Activated CD4-positive, alpha-beta T cell treated with anti-CD3 and anti-CD28 coated beads, Interleukin-2, amount 10 ng/mL, durations not matched to agents 24 days and 14 days (primary cell): Measurements from ENCODE around the gene CTCFL. TPM values are rescaled to one million over a fixed set of nuclear protein-coding genes. Genes with fewer than 3 reads are reported as not detected.

Experiments
- DNase-seq: peaks from one replicate; pipeline ENCODE4 v3.0.0; 2022
- H3K27ac Mint-ChIP-seq: one replicate; pipeline ENCODE4 v1.8.0; 2022; ENCODE audit warnings: mild to moderate bottlenecking, mixed read lengths
- H3K27me3 Mint-ChIP-seq: one replicate; pipeline ENCODE4 v1.8.0; 2022; ENCODE audit warnings: mixed read lengths
- H3K36me3 Mint-ChIP-seq: one replicate; pipeline ENCODE4 v1.8.0; 2022; ENCODE audit warnings: low read depth, mild to moderate bottlenecking, mixed read lengths
- H3K4me1 Mint-ChIP-seq: one replicate; pipeline ENCODE4 v1.8.0; 2021; ENCODE audit warnings: mixed read lengths
- H3K4me3 Mint-ChIP-seq: one replicate; pipeline ENCODE4 v1.8.0; 2022; ENCODE audit warnings: mild to moderate bottlenecking, moderate library complexity, mixed read lengths
- H3K9me3 Mint-ChIP-seq: one replicate; pipeline ENCODE4 v1.8.0; 2021; ENCODE audit warnings: mixed read lengths
- intact Hi-C: fragments of 100-400 bp; cut with micrococcal nuclease; formaldehyde crosslinking; loops from one replicate; pipeline ENCODE4 v1.15.1; 2023
- total RNA-seq: library from RNA; stranded (reverse); gene quantifications from 2 replicates; pipeline ENCODE4 v1.2.3, GENCODE V29; 2022

CTCFL gene
- total RNA-seq, 1 donor from 2014 or later = not detected

GRCh38 chr20:57470666-57471495 is 54.1 kb downstream of the CTCFL start:
- Mint-ChIP-seq H3K4me1 (peaks cover 5% of the 10 kb centered on the region), H3K27ac (no peak overlapping the region), H3K27me3 (no peaks in the 10 kb centered on the region), H3K4me3 (no peak overlapping the region), H3K36me3 (no peaks in the 10 kb centered on the region), H3K9me3 (no peaks in the 10 kb centered on the region)
- intact Hi-C loops = no loop called here
- DNase-seq = no peak

GRCh38 chr20:57470212-57470522 is 54.8 kb downstream of the CTCFL start:
- H3K27ac Mint-ChIP-seq = no peak overlapping the region
- H3K4me1 Mint-ChIP-seq = peaks cover 5% of the 10 kb centered on the region
- no peak for DNase-seq
- no peak overlapping the region for H3K4me3 Mint-ChIP-seq
- no peaks in the 10 kb centered on the region for H3K27me3 Mint-ChIP-seq
- no peaks in the 10 kb centered on the region for H3K9me3 Mint-ChIP-seq
- no peaks in the 10 kb centered on the region for H3K36me3 Mint-ChIP-seq
- intact Hi-C loops = no loop called here

- H3K27ac Mint-ChIP-seq = no peak overlapping the region
- H3K9me3 Mint-ChIP-seq = no peaks in the 10 kb centered on the region
- H3K36me3 Mint-ChIP-seq = no peaks in the 10 kb centered on the region
- intact Hi-C loops = no loop called here
- H3K27me3 Mint-ChIP-seq = no peaks in the 10 kb centered on the region
- DNase-seq = no peak
- H3K4me1 Mint-ChIP-seq = peaks cover 5% of the 10 kb centered on the region
- H3K4me3 Mint-ChIP-seq = no peak overlapping the region
Observed at GRCh38 chr20:57469418-57470211, 55.3 kb downstream of the CTCFL start.

GRCh38 chr20:57468523-57469417 is 56.2 kb downstream of the CTCFL start:
- intact Hi-C loops = no loop called here

GRCh38 chr20:57467742-57468141 is 57.2 kb downstream of the CTCFL start:
- H3K36me3 Mint-ChIP-seq = no peaks in the 10 kb centered on the region
- DNase-seq = no peak
- no peaks in the 10 kb centered on the region for H3K9me3 Mint-ChIP-seq
- intact Hi-C loops = no loop called here
- no peaks in the 10 kb centered on the region for H3K4me1 Mint-ChIP-seq
- H3K27me3 Mint-ChIP-seq = no peaks in the 10 kb centered on the region
- H3K4me3 Mint-ChIP-seq = no peak overlapping the region
- H3K27ac Mint-ChIP-seq = no peak overlapping the region

More at GRCh38 chr20:57468523-57469417, 56.2 kb downstream of the CTCFL start:
- H3K9me3 Mint-ChIP-seq = no peaks in the 10 kb centered on the region
- no peak overlapping the region for H3K27ac Mint-ChIP-seq
- H3K36me3 Mint-ChIP-seq = no peaks in the 10 kb centered on the region
- no peaks in the 10 kb centered on the region for H3K27me3 Mint-ChIP-seq
- H3K4me1 Mint-ChIP-seq = peaks cover 5% of the 10 kb centered on the region
- H3K4me3 Mint-ChIP-seq = no peak overlapping the region
- DNase-seq = no peak

GRCh38 chr20:57465943-57466342 is 59.0 kb downstream of the CTCFL start:
- no peaks in the 10 kb centered on the region for H3K9me3 Mint-ChIP-seq
- H3K27me3 Mint-ChIP-seq = no peaks in the 10 kb centered on the region
- no peak for DNase-seq
- no peak overlapping the region for H3K4me3 Mint-ChIP-seq
- H3K27ac Mint-ChIP-seq = no peak overlapping the region
- H3K4me1 Mint-ChIP-seq = no peaks in the 10 kb centered on the region
- intact Hi-C loops = no loop called here
- no peaks in the 10 kb centered on the region for H3K36me3 Mint-ChIP-seq

GRCh38 chr20:57465486-57465885 is 59.5 kb downstream of the CTCFL start:
- Mint-ChIP-seq H3K27me3 (no peaks in the 10 kb centered on the region), H3K9me3 (no peaks in the 10 kb centered on the region), H3K4me3 (no peak overlapping the region), H3K4me1 (no peaks in the 10 kb centered on the region), H3K27ac (no peak overlapping the region), H3K36me3 (no peaks in the 10 kb centered on the region)
- DNase-seq = no peak
- intact Hi-C loops = no loop called here

GRCh38 chr20:57464642-57465211 is 60.2 kb downstream of the CTCFL start:
- intact Hi-C loops = no loop called here
- Mint-ChIP-seq H3K27ac (no peak overlapping the region), H3K36me3 (no peaks in the 10 kb centered on the region), H3K4me3 (no peak overlapping the region), H3K27me3 (no peaks in the 10 kb centered on the region), H3K9me3 (no peaks in the 10 kb centered on the region), H3K4me1 (no peaks in the 10 kb centered on the region)
- DNase-seq = no peak

- Mint-ChIP-seq H3K4me3 (no peak overlapping the region), H3K36me3 (no peaks in the 10 kb centered on the region), H3K9me3 (no peaks in the 10 kb centered on the region), H3K4me1 (no peaks in the 10 kb centered on the region), H3K27ac (no peak overlapping the region), H3K27me3 (no peaks in the 10 kb centered on the region)
- DNase-seq = no peak
- intact Hi-C loops = no loop called here
Observed at GRCh38 chr20:57462781-57463180, 62.2 kb downstream of the CTCFL start.

GRCh38 chr20:57461726-57462125 is 63.2 kb downstream of the CTCFL start:
- Mint-ChIP-seq H3K4me3 (no peak overlapping the region), H3K27me3 (no peaks in the 10 kb centered on the region), H3K27ac (no peak overlapping the region), H3K36me3 (no peaks in the 10 kb centered on the region), H3K9me3 (no peaks in the 10 kb centered on the region), H3K4me1 (no peaks in the 10 kb centered on the region)
- intact Hi-C loops = no loop called here
- no peak for DNase-seq

GRCh38 chr20:57460781-57461465 is 64.0 kb downstream of the CTCFL start:
- no peak overlapping the region for H3K27ac Mint-ChIP-seq
- H3K27me3 Mint-ChIP-seq = peaks cover 2% of the 10 kb centered on the region
- H3K36me3 Mint-ChIP-seq = no peaks in the 10 kb centered on the region
- H3K9me3 Mint-ChIP-seq = no peaks in the 10 kb centered on the region
- intact Hi-C loops = no loop called here
- H3K4me1 Mint-ChIP-seq = no peaks in the 10 kb centered on the region
- no peak overlapping the region for H3K4me3 Mint-ChIP-seq
- no peak for DNase-seq

GRCh38 chr20:57459897-57460296 is 65.0 kb downstream of the CTCFL start:
- H3K27me3 Mint-ChIP-seq = peaks cover 2% of the 10 kb centered on the region
- H3K27ac Mint-ChIP-seq = no peak overlapping the region
- no peaks in the 10 kb centered on the region for H3K36me3 Mint-ChIP-seq
- no peak for DNase-seq
- H3K9me3 Mint-ChIP-seq = no peaks in the 10 kb centered on the region
- H3K4me1 Mint-ChIP-seq = no peaks in the 10 kb centered on the region
- intact Hi-C loops = no loop called here
- no peak overlapping the region for H3K4me3 Mint-ChIP-seq

- no peak overlapping the region for H3K4me3 Mint-ChIP-seq
- H3K9me3 Mint-ChIP-seq = no peaks in the 10 kb centered on the region
- no peak for DNase-seq
- peaks cover 2% of the 10 kb centered on the region for H3K27me3 Mint-ChIP-seq
- intact Hi-C loops = no loop called here
- no peaks in the 10 kb centered on the region for H3K36me3 Mint-ChIP-seq
- no peak overlapping the region for H3K27ac Mint-ChIP-seq
- no peaks in the 10 kb centered on the region for H3K4me1 Mint-ChIP-seq
Observed at GRCh38 chr20:57459278-57459677, 65.7 kb downstream of the CTCFL start.
